CD4-positive, alpha-beta memory T cell (primary cell): ENCODE measurements around the gene RNF115. TPM values are rescaled to one million over a fixed set of nuclear protein-coding genes. Genes with fewer than 3 reads are reported as not detected.
"Not testable (repeated sequence)": the region's sequence is repeated elsewhere in the genome, so short reads cannot be mapped to it uniquely, and the experiment has no call there.

Experiments used
- CTCF ChIA-PET: fragments of 350-600 bp; sonication (Branson Sonifier 250); formaldehyde crosslinking; loops from one replicate; lab custom pipeline; 2021; ENCODE audit warnings: inconsistent platforms; ENCODE audit not compliant: partially characterized antibody; lab: Charles Lee
- POLR2A ChIA-PET: fragments of 350-600 bp; sonication (Branson Sonifier 250); formaldehyde crosslinking; loops from one replicate; lab custom pipeline; 2021; ENCODE audit not compliant: partially characterized antibody; lab: Charles Lee
- DNase-seq, 5 donors: peaks; one replicate each; pipeline versions ENCODE4 v3.0.0 to v3.0.0-alpha.2; 2020 to 2022; ENCODE audit warnings: mixed read lengths in 1 of 5
- H3K27ac ChIP-seq: one replicate; pipeline ENCODE4 v1.7.0; 2013; ENCODE audit warnings: low read depth, low read length
- H3K27me3 ChIP-seq: 2 replicates; pipeline ENCODE4 v1.7.0; 2013; ENCODE audit warnings: mild to moderate bottlenecking, low read length, moderate library complexity; ENCODE audit not compliant: insufficient read depth
- H3K36me3 ChIP-seq: 2 replicates; pipeline ENCODE4 v1.7.0; 2013; ENCODE audit warnings: mild to moderate bottlenecking, low read length, moderate library complexity; ENCODE audit not compliant: insufficient read depth
- H3K4me1 ChIP-seq: 2 replicates; pipeline ENCODE4 v1.7.0; 2013; ENCODE audit warnings: mild to moderate bottlenecking, low read length, moderate library complexity; ENCODE audit not compliant: insufficient read depth
- H3K4me3 ChIP-seq, 2 donors: one replicate each; pipeline ENCODE4 v1.7.0; 2013; ENCODE audit warnings: low read length in 2 of 2, mild to moderate bottlenecking in 1 of 2
- H3K9me3 ChIP-seq, 2 donors: one replicate each; pipeline ENCODE4 v1.7.0; 2013; ENCODE audit warnings: low read length in 2 of 2, control low read depth in 1 of 2; ENCODE audit not compliant: control insufficient read depth in 1 of 2
- H3K27ac Mint-ChIP-seq, 7 donors: one replicate each; pipeline ENCODE4 v1.8.0; 2020 to 2021; ENCODE audit warnings: mixed read lengths in 7 of 7, mild to moderate bottlenecking in 6 of 7, inconsistent platforms in 3 of 7, moderate library complexity in 3 of 7
- H3K27me3 Mint-ChIP-seq, 2 donors: one replicate each; pipeline ENCODE4 v1.8.0; 2020 to 2021; ENCODE audit warnings: mixed read lengths in 2 of 2
- H3K36me3 Mint-ChIP-seq, 2 donors: one replicate each; pipeline ENCODE4 v1.8.0; 2020 to 2021; ENCODE audit warnings: mixed read lengths in 2 of 2, inconsistent platforms in 1 of 2, mild to moderate bottlenecking in 1 of 2
- H3K4me1 Mint-ChIP-seq, 4 donors: one replicate each; pipeline ENCODE4 v1.8.0; 2020 to 2021; ENCODE audit warnings: mixed read lengths in 4 of 4, mild to moderate bottlenecking in 1 of 4
- H3K4me3 Mint-ChIP-seq, 8 donors: one replicate each; pipeline ENCODE4 v1.8.0; 2020 to 2021; ENCODE audit warnings: mixed read lengths in 8 of 8, mild to moderate bottlenecking in 7 of 8, moderate library complexity in 6 of 8, inconsistent platforms in 3 of 8
- H3K9me3 Mint-ChIP-seq, 8 donors: one replicate each; pipeline ENCODE4 v1.8.0; 2020 to 2021; ENCODE audit warnings: mixed read lengths in 8 of 8, mild to moderate bottlenecking in 5 of 8, inconsistent platforms in 3 of 8, moderate library complexity in 1 of 8
- intact Hi-C: fragments of 100-400 bp; cut with micrococcal nuclease; formaldehyde crosslinking; loops from one replicate; pipeline ENCODE4 v1.15.1; 2023
- polyA plus RNA-seq, 2 donors: library from polyadenylated mRNA; unstranded; fragments of 300-500 nt; fragmentation: Illumina TruSeq; gene quantifications; one replicate each; pipeline ENCODE4 v1.2.3, GENCODE V29; 2021
- total RNA-seq, 2 experiments: library from RNA; stranded (reverse); gene quantifications; one replicate each; pipeline ENCODE4 v1.2.3, GENCODE V29; 2021

RNF115 gene
- total and polyA plus RNA-seq, 4 experiments from 2014 or later = 3.3 to 15.3 (median 11.4) TPM

GRCh38 chr1:145796753-145797152 lies 27.1 kb downstream of the RNF115 start:
- CTCF ChIA-PET = interaction anchor here (1.0 kb wide), 1 partner anchor 9 kb away, joined by 3 read pairs; no protein-coding TSS in a partner anchor
- no peak for DNase-seq
- no peaks in the 10 kb centered on the region for H3K4me1 ChIP-seq
- H3K9me3 ChIP-seq = peaks cover 0 to 18% of the 10 kb centered on the region in 2 donors
- Mint-ChIP-seq H3K36me3 (peaks cover 43 to 66% of the 10 kb centered on the region in 2 donors), H3K27me3 (no peaks in the 10 kb centered on the region), H3K4me1 (peaks cover 15 to 28% (median 24%) of the 10 kb centered on the region in 4 donors), H3K9me3 (peaks cover 2 to 23% (median 17%) of the 10 kb centered on the region in 8 donors), H3K27ac (peak overlapping the region in 2 of 7 donors; percentile 16 to 39), H3K4me3 (peak overlapping the region in 1 of 8 donors; percentile 10)
- POLR2A ChIA-PET = no interaction called here
- no peaks in the 10 kb centered on the region for H3K27me3 ChIP-seq
- no peak overlapping the region for H3K4me3 ChIP-seq
- H3K27ac ChIP-seq = no peak overlapping the region
- peaks cover 3% of the 10 kb centered on the region for H3K36me3 ChIP-seq
- intact Hi-C loops = no loop called here

- peak overlapping the region in 1 of 7 donors; percentile 13 for H3K27ac Mint-ChIP-seq
- no peak overlapping the region for H3K4me3 Mint-ChIP-seq
- Histone ChIP-seq H3K4me3 (no peak overlapping the region), H3K9me3 (peaks cover 0 to 18% of the 10 kb centered on the region in 2 donors), H3K4me1 (no peaks in the 10 kb centered on the region), H3K36me3 (peaks cover 3% of the 10 kb centered on the region), H3K27ac (no peak overlapping the region), H3K27me3 (no peaks in the 10 kb centered on the region)
- peaks cover 41 to 63% of the 10 kb centered on the region in 2 donors for H3K36me3 Mint-ChIP-seq
- peaks cover 10 to 21% (median 20%) of the 10 kb centered on the region in 4 donors for H3K4me1 Mint-ChIP-seq
- peak in 1 of 5 donors; percentile 28 for DNase-seq
- no peaks in the 10 kb centered on the region for H3K27me3 Mint-ChIP-seq
- ChIA-PET CTCF (no interaction called here), POLR2A (no interaction called here)
- intact Hi-C loops = no loop called here
- peaks cover 2 to 23% (median 17%) of the 10 kb centered on the region in 8 donors for H3K9me3 Mint-ChIP-seq
These were observed 28.5 kb downstream of the RNF115 start for GRCh38 chr1:145795257-145795881.

- Mint-ChIP-seq H3K4me3 (no peak overlapping the region), H3K36me3 (peaks cover 38 to 47% of the 10 kb centered on the region in 2 donors), H3K9me3 (peaks cover 2 to 15% (median 12%) of the 10 kb centered on the region in 8 donors), H3K27me3 (no peaks in the 10 kb centered on the region), H3K4me1 (peaks cover 7 to 24% (median 14%) of the 10 kb centered on the region in 4 donors), H3K27ac (no peak overlapping the region)
- no peak overlapping the region for H3K27ac ChIP-seq
- peaks cover 3% of the 10 kb centered on the region for H3K36me3 ChIP-seq
- no peak for DNase-seq
- H3K9me3 ChIP-seq = peaks cover 0 to 16% of the 10 kb centered on the region in 2 donors
- H3K4me1 ChIP-seq = no peaks in the 10 kb centered on the region
- H3K27me3 ChIP-seq = no peaks in the 10 kb centered on the region
- no peak overlapping the region for H3K4me3 ChIP-seq
- POLR2A ChIA-PET = no interaction called here
- CTCF ChIA-PET = no interaction called here
- intact Hi-C loops = no loop called here
These were observed 31.4 kb downstream of the RNF115 start for GRCh38 chr1:145792484-145792883.

GRCh38 chr1:145791860-145792259 lies 32.0 kb downstream of the RNF115 start:
- H3K4me1 Mint-ChIP-seq = peaks cover 9 to 22% (median 14%) of the 10 kb centered on the region in 4 donors
- H3K4me1 ChIP-seq, H3K27me3 Mint-ChIP-seq, DNase-seq, H3K36me3 ChIP-seq, H3K27ac Mint-ChIP-seq, H3K27ac ChIP-seq, H3K27me3 ChIP-seq, CTCF ChIA-PET, intact Hi-C loops, H3K4me3 ChIP-seq, H3K9me3 Mint-ChIP-seq, H3K4me3 Mint-ChIP-seq, POLR2A ChIA-PET: not testable (repeated sequence)
- H3K36me3 Mint-ChIP-seq = peaks cover 35 to 42% of the 10 kb centered on the region in 2 donors
- peaks cover 0 to 10% of the 10 kb centered on the region in 2 donors for H3K9me3 ChIP-seq

GRCh38 chr1:145788580-145788979 lies 35.3 kb downstream of the RNF115 start:
- Histone ChIP-seq H3K36me3 (peaks cover 2% of the 10 kb centered on the region), H3K4me1 (peaks cover 16% of the 10 kb centered on the region), H3K4me3 (no peak overlapping the region), H3K27ac (no peak overlapping the region), H3K27me3 (no peaks in the 10 kb centered on the region), H3K9me3 (no peaks in the 10 kb centered on the region)
- POLR2A ChIA-PET = no interaction called here
- Mint-ChIP-seq H3K36me3 (peaks cover 27 to 42% of the 10 kb centered on the region in 2 donors), H3K27me3 (no peaks in the 10 kb centered on the region), H3K27ac (no peak overlapping the region), H3K4me3 (no peak overlapping the region), H3K4me1 (peaks cover 20 to 33% (median 25%) of the 10 kb centered on the region in 4 donors), H3K9me3 (no peaks in the 10 kb centered on the region)
- DNase-seq = no peak
- intact Hi-C loops = no loop called here
- CTCF ChIA-PET = interaction anchor here (2.4 kb wide), 1 partner anchor 57 kb away, joined by 6 read pairs; the partner anchor contains the start of gene NUDT17

GRCh38 chr1:145786271-145786670 lies 37.6 kb downstream of the RNF115 start:
- POLR2A ChIA-PET = no interaction called here
- intact Hi-C loops = no loop called here
- DNase-seq = no peak
- H3K27me3 ChIP-seq = no peaks in the 10 kb centered on the region
- peaks cover 20 to 26% (median 22%) of the 10 kb centered on the region in 4 donors for H3K4me1 Mint-ChIP-seq
- H3K27ac Mint-ChIP-seq = peak overlapping the region in 5 of 7 donors; percentile 17 to 62 (median 50)
- CTCF ChIA-PET = no interaction called here
- H3K4me3 ChIP-seq = no peak overlapping the region
- peaks cover 25 to 47% of the 10 kb centered on the region in 2 donors for H3K36me3 Mint-ChIP-seq
- H3K9me3 Mint-ChIP-seq = no peaks in the 10 kb centered on the region
- H3K9me3 ChIP-seq = no peaks in the 10 kb centered on the region
- no peak overlapping the region for H3K27ac ChIP-seq
- no peaks in the 10 kb centered on the region for H3K36me3 ChIP-seq
- H3K4me3 Mint-ChIP-seq = peak overlapping the region in 3 of 8 donors; percentile 0 to 44 (median 29)
- H3K27me3 Mint-ChIP-seq = no peaks in the 10 kb centered on the region
- H3K4me1 ChIP-seq = peaks cover 16% of the 10 kb centered on the region

- H3K4me1 Mint-ChIP-seq = peaks cover 20 to 28% (median 22%) of the 10 kb centered on the region in 4 donors
- ChIA-PET CTCF (no interaction called here), POLR2A (no interaction called here)
- no peaks in the 10 kb centered on the region for H3K9me3 ChIP-seq
- H3K36me3 ChIP-seq = peaks cover 4% of the 10 kb centered on the region
- H3K9me3 Mint-ChIP-seq = no peaks in the 10 kb centered on the region
- H3K4me1 ChIP-seq = peaks cover 16% of the 10 kb centered on the region
- H3K27me3 ChIP-seq = no peaks in the 10 kb centered on the region
- no peak overlapping the region for H3K27ac ChIP-seq
- no peak overlapping the region for H3K4me3 ChIP-seq
- intact Hi-C loops = no loop called here
- no peaks in the 10 kb centered on the region for H3K27me3 Mint-ChIP-seq
- no peak overlapping the region for H3K4me3 Mint-ChIP-seq
- H3K27ac Mint-ChIP-seq = peak overlapping the region in 3 of 7 donors; percentile 2 to 71 (median 2)
- H3K36me3 Mint-ChIP-seq = peaks cover 31 to 53% of the 10 kb centered on the region in 2 donors
- DNase-seq = no peak
These were observed 38.3 kb downstream of the RNF115 start for GRCh38 chr1:145785547-145785946.
